ENCODE results near the gene UVSSA. TPM values are rescaled to one million over a fixed set of nuclear protein-coding genes. Genes with fewer than 3 reads are reported as not detected.

Gene UVSSA
- total RNA-seq, 3 donors from 2014 or later (not counting 1 experiment from before 2014, with no cell fraction given) = 48.0 to 59.4 (median 56.4) TPM

GRCh38 chr4:1340181-1340747 lies 6.7 kb upstream of the UVSSA start:
- H3K9me3 Mint-ChIP-seq = no peaks in the 10 kb centered on the region
- intact Hi-C loops (cut with micrococcal nuclease) = no loop called here
- H3K4me3 ChIP-seq (ENCODE audit: low read length) = no peak overlapping the region
- H3K4me1 Mint-ChIP-seq = peaks cover 15 to 16% of the 10 kb centered on the region in 2 donors
- no peaks in the 10 kb centered on the region for H3K27me3 Mint-ChIP-seq (ENCODE audit: low read depth in 2 of 2)
- no peak for ATAC-seq
- DNase-seq = no peak
- 93% methylated on average over 29 of the region's 29 CpGs for WGBS (ENCODE audit: insufficient coverage)
- peaks cover 8% of the 10 kb centered on the region for H3K36me3 Mint-ChIP-seq
- no peak overlapping the region for H3K27ac Mint-ChIP-seq
- peaks cover 45% of the 10 kb centered on the region for H3K36me3 ChIP-seq (ENCODE audit: control insufficient read depth, insufficient read depth, low read length)
- H3K27ac ChIP-seq (ENCODE audit: low read length) = no peak overlapping the region
- peaks cover 4% of the 10 kb centered on the region for H3K4me1 ChIP-seq (ENCODE audit: control insufficient read depth, insufficient read depth, low read length)
- no peak overlapping the region for H3K4me3 Mint-ChIP-seq
- no peak for TF ChIP-seq CTCF (IDR thresholded peaks at IDR 0.05)
- no peaks in the 10 kb centered on the region for H3K9me3 ChIP-seq (ENCODE audit: control insufficient read depth, insufficient read depth, low read length)
- no peaks in the 10 kb centered on the region for H3K27me3 ChIP-seq (ENCODE audit: control insufficient read depth, insufficient read depth, low read length)

DNA sequence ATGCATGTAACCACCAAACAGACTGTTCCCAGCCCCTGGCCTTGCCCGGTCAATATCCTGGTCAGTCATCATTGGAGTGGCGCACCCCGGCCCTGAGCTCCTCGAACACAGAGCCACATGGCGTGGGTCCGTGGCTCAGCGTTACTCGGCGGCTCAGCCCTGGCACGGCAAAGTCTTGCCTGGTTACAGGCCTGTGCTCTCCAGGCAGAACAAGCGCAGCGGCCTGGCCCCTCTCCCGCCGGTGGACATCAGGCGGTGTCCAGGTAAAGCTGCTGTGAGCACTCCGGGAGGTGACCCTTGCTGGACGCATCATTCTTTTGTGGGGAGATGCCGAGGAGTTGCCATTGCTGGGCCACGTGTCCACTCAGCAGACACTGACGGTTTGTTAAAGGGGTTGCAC lies 6.1 kb upstream of the UVSSA start:
- H3K9me3 ChIP-seq (ENCODE audit: control insufficient read depth, insufficient read depth, low read length) = no peaks in the 10 kb centered on the region
- no peak overlapping the region for H3K4me3 Mint-ChIP-seq
- 97% methylated on average over 20 of the region's 20 CpGs for WGBS (ENCODE audit: insufficient coverage)
- H3K4me1 ChIP-seq (ENCODE audit: control insufficient read depth, insufficient read depth, low read length) = peaks cover 10% of the 10 kb centered on the region
- no peak for DNase-seq
- peaks cover 19 to 22% of the 10 kb centered on the region in 2 donors for H3K4me1 Mint-ChIP-seq
- H3K27ac Mint-ChIP-seq = no peak overlapping the region
- H3K4me3 ChIP-seq (ENCODE audit: low read length) = no peak overlapping the region
- H3K27me3 Mint-ChIP-seq (ENCODE audit: low read depth in 2 of 2) = no peaks in the 10 kb centered on the region
- H3K27ac ChIP-seq (ENCODE audit: low read length) = no peak overlapping the region
- H3K9me3 Mint-ChIP-seq = no peaks in the 10 kb centered on the region
- intact Hi-C loops (cut with micrococcal nuclease) = no loop called here
- no peaks in the 10 kb centered on the region for H3K27me3 ChIP-seq (ENCODE audit: control insufficient read depth, insufficient read depth, low read length)
- no peak for ATAC-seq
- H3K36me3 Mint-ChIP-seq = peaks cover 7% of the 10 kb centered on the region
- peaks cover 45% of the 10 kb centered on the region for H3K36me3 ChIP-seq (ENCODE audit: control insufficient read depth, insufficient read depth, low read length)
- no peak for TF ChIP-seq CTCF (IDR thresholded peaks at IDR 0.05)

DNA sequence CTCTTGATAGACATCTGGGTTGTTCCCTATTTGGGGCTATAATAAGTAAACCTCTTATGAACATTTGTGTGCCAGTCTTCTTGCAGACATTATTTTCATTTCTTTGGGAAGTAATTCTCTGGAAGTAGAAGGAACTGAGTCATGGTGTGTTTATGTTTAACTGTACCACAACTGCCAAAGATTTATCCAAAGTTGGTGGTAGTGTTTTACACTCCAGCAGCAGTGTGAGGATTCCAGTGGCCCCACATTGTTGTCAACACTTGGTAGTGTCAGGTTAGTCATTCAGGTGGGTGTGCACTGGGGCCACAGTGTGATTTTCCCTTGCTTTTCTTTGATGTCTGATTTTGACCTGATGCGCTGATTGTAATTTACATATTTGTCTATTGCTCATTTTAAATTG lies 5.0 kb upstream of the UVSSA start:
- Mint-ChIP-seq H3K36me3 (peaks cover 7% of the 10 kb centered on the region), H3K9me3 (no peaks in the 10 kb centered on the region), H3K27ac (no peak overlapping the region), H3K4me3 (no peak overlapping the region), H3K27me3 (ENCODE audit: low read depth in 2 of 2) (no peaks in the 10 kb centered on the region), H3K4me1 (peaks cover 20 to 23% of the 10 kb centered on the region in 2 donors)
- Histone ChIP-seq H3K27me3 (ENCODE audit: control insufficient read depth, insufficient read depth, low read length) (no peaks in the 10 kb centered on the region), H3K36me3 (ENCODE audit: control insufficient read depth, insufficient read depth, low read length) (peaks cover 38% of the 10 kb centered on the region), H3K9me3 (ENCODE audit: control insufficient read depth, insufficient read depth, low read length) (no peaks in the 10 kb centered on the region), H3K4me1 (ENCODE audit: control insufficient read depth, insufficient read depth, low read length) (peaks cover 12% of the 10 kb centered on the region), H3K4me3 (ENCODE audit: low read length) (no peak overlapping the region), H3K27ac (ENCODE audit: low read length) (no peak overlapping the region)
- whole genome bisulfite sequencing (ENCODE audit: insufficient coverage) = no CpG with 5 or more reads among the region's 1 CpG
- DNase-seq (no peak), ATAC-seq (no peak)
- TF ChIP-seq CTCF (IDR thresholded peaks at IDR 0.05) = no peak
- intact Hi-C loops (cut with micrococcal nuclease) = no loop called here

GRCh38 chr4:1344696-1345095 lies 2.3 kb upstream of the UVSSA start:
- H3K4me3 Mint-ChIP-seq = peak overlapping the region; percentile 90
- intact Hi-C loops (cut with micrococcal nuclease) = loop anchor here (5.0 kb wide), 1 partner anchor 57 kb away; the partner anchor contains the start of gene MAEA
- H3K27me3 Mint-ChIP-seq (ENCODE audit: low read depth in 2 of 2) = no peaks in the 10 kb centered on the region
- peak overlapping the region; percentile 81 to 91 for H3K27ac Mint-ChIP-seq
- H3K9me3 ChIP-seq (ENCODE audit: control insufficient read depth, insufficient read depth, low read length) = no peaks in the 10 kb centered on the region
- H3K9me3 Mint-ChIP-seq = no peaks in the 10 kb centered on the region
- TF ChIP-seq CTCF (IDR thresholded peaks at IDR 0.05) = no peak
- peaks cover 26% of the 10 kb centered on the region for H3K4me1 ChIP-seq (ENCODE audit: control insufficient read depth, insufficient read depth, low read length)
- no peaks in the 10 kb centered on the region for H3K36me3 Mint-ChIP-seq
- DNase-seq = no peak
- peaks cover 34 to 35% of the 10 kb centered on the region in 2 donors for H3K4me1 Mint-ChIP-seq
- no peak overlapping the region for H3K4me3 ChIP-seq (ENCODE audit: low read length)
- ATAC-seq = no peak
- WGBS (ENCODE audit: insufficient coverage) = 91% methylated on average over 12 of the region's 12 CpGs
- no peak overlapping the region for H3K27ac ChIP-seq (ENCODE audit: low read length)
- H3K27me3 ChIP-seq (ENCODE audit: control insufficient read depth, insufficient read depth, low read length) = no peaks in the 10 kb centered on the region
- H3K36me3 ChIP-seq (ENCODE audit: control insufficient read depth, insufficient read depth, low read length) = peaks cover 15% of the 10 kb centered on the region
